ENCODE measurements around the gene TLR9. TPM values are rescaled to one million over a fixed set of nuclear protein-coding genes. Genes with fewer than 3 reads are reported as not detected.
A peak's percentile ranks its signal among the peaks of the same experiment; 100 is the strongest.

Gene TLR9
- total and polyA plus RNA-seq, 12 donors = 0.06 to 0.46 (median 0.28) TPM; not detected in 3

DNA sequence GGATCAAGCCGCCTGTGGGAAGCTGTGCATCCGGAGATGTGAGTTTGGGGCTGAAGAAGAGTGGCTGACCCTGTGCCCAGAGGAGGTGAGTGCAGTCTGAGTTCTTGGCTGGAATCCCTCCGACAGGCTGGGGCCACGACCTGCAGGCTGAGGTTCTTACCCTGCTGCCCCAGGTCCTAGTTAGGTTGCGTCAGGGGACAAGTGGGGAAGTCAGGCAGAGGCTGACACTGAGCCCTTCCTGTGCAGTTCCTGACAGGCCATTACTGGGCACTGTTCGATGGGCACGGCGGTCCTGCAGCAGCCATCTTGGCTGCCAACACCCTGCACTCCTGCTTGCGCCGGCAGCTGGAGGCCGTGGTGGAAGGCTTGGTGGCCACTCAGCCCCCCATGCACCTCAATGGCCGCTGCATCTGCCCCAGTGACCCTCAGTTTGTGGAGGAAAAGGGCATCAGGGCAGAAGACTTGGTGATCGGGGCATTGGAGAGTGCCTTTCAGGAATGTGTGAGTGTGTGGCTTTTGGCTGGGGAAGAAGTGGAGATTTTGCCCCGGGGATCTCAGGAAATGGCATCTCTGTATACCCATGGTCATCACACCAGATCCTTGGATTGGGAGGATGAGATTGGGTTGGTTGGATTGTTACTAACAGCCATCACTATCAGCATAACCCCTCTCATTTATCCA lies 21.4 kb upstream of the TLR9 start:
- 84 to 87% methylated on average over 14 of the region's 14 CpGs for WGBS, 2 donors
- DNase-seq = peak in 1 of 2 donors; percentile 4

DNA sequence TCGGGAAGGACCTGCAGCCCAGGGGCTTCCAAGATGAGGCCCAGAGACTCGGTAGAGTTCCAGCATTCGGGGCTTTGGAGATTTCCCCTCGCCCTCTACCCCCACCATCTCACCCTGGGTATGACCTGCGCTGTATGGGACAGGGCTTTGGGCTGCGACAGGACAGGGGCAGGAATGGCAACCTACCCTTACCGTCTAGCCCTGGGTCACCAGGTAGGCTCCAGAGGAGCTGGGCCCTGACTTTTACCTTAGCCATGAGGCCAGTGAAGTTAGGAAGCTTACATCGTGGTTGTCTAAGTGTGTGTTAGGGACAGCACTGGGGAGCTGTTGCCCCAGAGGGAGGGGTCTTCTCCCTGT lies 20.8 kb upstream of the TLR9 start:
- Histone ChIP-seq H3K9me3 (peaks cover 0 to 6% (median 0%) of the 10 kb centered on the region in 11 donors), H3K27ac (peak overlapping the region in 9 of 10 donors; percentile 74 to 97 (median 88)), H3K4me3 (peak overlapping the region; percentile 33 to 71 (median 64)), H3K4me1 (peaks cover 7 to 54% (median 15%) of the 10 kb centered on the region in 9 donors), H3K27me3 (no peaks in the 10 kb centered on the region), H3K36me3 (peaks cover 0 to 36% (median 1%) of the 10 kb centered on the region in 9 donors)
- peak in 4 of 8 donors; percentile 1 to 7 (median 5) for ATAC-seq
- intact Hi-C loops (cut with DNase I) = no loop called here
- 49% methylated on average over 8 of the region's 8 CpGs for whole genome bisulfite sequencing, 2 donors
- TF ChIP-seq, protein P1, sequence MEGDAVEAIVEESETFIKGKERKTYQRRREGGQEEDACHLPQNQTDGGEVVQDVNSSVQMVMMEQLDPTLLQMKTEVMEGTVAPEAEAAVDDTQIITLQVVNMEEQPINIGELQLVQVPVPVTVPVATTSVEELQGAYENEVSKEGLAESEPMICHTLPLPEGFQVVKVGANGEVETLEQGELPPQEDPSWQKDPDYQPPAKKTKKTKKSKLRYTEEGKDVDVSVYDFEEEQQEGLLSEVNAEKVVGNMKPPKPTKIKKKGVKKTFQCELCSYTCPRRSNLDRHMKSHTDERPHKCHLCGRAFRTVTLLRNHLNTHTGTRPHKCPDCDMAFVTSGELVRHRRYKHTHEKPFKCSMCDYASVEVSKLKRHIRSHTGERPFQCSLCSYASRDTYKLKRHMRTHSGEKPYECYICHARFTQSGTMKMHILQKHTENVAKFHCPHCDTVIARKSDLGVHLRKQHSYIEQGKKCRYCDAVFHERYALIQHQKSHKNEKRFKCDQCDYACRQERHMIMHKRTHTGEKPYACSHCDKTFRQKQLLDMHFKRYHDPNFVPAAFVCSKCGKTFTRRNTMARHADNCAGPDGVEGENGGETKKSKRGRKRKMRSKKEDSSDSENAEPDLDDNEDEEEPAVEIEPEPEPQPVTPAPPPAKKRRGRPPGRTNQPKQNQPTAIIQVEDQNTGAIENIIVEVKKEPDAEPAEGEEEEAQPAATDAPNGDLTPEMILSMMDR (IDR thresholded peaks at IDR 0.05) = no peak
- DNase-seq = no peak

More for the DNA sequence above, 21.4 kb upstream of the TLR9 start:
- H3K27ac ChIP-seq = peak overlapping the region in 9 of 10 donors; percentile 74 to 97 (median 88)
- H3K4me1 ChIP-seq = peaks cover 7 to 60% (median 17%) of the 10 kb centered on the region in 9 donors
- H3K27me3 ChIP-seq = no peaks in the 10 kb centered on the region
- ATAC-seq = peak in 2 of 8 donors; percentile 4 to 28
- H3K9me3 ChIP-seq = peaks cover 0 to 6% (median 0%) of the 10 kb centered on the region in 11 donors
- TF ChIP-seq, protein P1 (IDR thresholded peaks at IDR 0.05) = no peak
- H3K36me3 ChIP-seq = peaks cover 0 to 42% (median 6%) of the 10 kb centered on the region in 9 donors
- intact Hi-C loops (cut with DNase I) = no loop called here
- H3K4me3 ChIP-seq = peak overlapping the region in 9 of 10 donors; percentile 54 to 71 (median 65)

DNA sequence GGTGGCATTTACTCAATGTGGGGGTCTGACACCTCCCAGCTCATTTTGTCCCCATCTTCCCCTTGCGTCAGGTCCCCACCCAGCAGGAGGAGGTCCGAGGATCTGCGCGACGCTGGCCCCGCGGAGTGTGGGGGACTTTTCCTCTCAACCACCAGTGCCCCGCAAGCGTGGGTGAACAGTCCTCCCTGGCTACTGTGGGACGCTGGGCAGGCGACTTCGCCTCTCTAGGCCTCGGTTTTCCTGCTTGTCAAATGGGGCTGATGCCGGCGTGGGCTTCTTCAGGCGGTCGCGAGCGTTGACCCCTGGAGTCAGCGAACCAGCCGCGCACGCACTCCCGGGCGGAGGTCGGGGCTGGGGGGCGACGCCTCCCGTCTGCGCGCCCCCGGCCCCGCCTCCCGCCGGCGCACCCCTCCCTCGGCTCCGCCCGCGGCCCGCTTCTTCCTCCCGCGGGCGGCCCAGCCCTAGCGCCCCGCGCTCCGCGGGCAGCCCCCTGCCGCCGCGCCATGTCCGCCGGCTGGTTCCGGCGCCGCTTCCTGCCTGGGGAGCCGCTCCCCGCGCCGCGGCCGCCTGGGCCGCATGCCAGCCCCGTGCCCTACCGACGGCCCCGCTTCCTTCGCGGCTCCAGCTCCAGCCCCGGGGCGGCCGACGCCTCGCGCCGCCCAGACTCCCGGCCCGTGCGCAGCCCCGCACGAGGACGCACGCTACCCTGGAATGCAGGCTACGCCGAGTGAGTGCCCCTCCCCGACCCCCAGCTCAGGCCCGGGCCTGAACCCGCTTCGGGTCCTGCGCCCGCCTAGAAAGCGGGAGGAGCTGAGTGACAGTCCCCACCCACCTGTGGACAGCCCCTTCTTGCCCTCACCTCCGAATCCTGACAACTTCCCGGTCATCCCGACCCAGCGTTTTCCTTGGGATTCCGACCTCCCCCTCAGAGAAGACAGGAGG lies 20.1 kb upstream of the TLR9 start, which contains the start of gene PPM1M:
Gene PPM1M (plus strand): TSS at position 438 of the 942 bp plus-strand sequence. CDS start 66 bp downstream, at position 504.
- ATAC-seq (peak; percentile 29 to 77 (median 51)), DNase-seq (peak; percentile 49 to 64)
- intact Hi-C loops (cut with DNase I) = no loop called here
- Histone ChIP-seq H3K27me3 (no peaks in the 10 kb centered on the region), H3K27ac (peak within 1 kb of the TSS; percentile 69 to 97 (median 88)), H3K4me3 (peak within 1 kb of the TSS; percentile 33 to 71 (median 64)), H3K9me3 (peaks cover 0 to 6% (median 0%) of the 10 kb centered on the region in 11 donors), H3K4me1 (peaks cover 7 to 58% (median 17%) of the 10 kb centered on the region in 9 donors), H3K36me3 (peaks cover 0 to 29% (median 0%) of the 10 kb centered on the region in 9 donors)
- WGBS, 2 donors = 2% methylated on average over 69 to 98 of the region's 98 CpGs
- TF ChIP-seq, protein P1 (IDR thresholded peaks at IDR 0.05) = no peak
